BE2C (cell line): ENCODE measurements around the gene CHTOP. TPM values are rescaled to one million over a fixed set of nuclear protein-coding genes. Genes with fewer than 3 reads are reported as not detected.
"Not testable (repeated sequence)": the region's sequence is repeated elsewhere in the genome, so short reads cannot be mapped to it uniquely, and the experiment has no call there.

Experiments
- DNase-seq: peaks from one replicate; pipeline ENCODE4 v3.0.0-alpha.2; 2020
- H3K27me3 ChIP-seq: fragments of 250-450 bp; sonication (Bioruptor Pico); 2 replicates; pipeline ENCODE4 v1.5.1; 2020; ENCODE audit warnings: mild to moderate bottlenecking
- H3K36me3 ChIP-seq: fragments of 250-450 bp; sonication (Bioruptor Pico); 2 replicates; pipeline ENCODE4 v1.5.1; 2020; ENCODE audit warnings: mild to moderate bottlenecking
- H3K4me1 ChIP-seq: fragments of 250-450 bp; sonication (Bioruptor Pico); 2 replicates; pipeline ENCODE4 v1.5.1; 2020
- H3K4me3 ChIP-seq: 2 replicates; pipeline ENCODE4 v1.5.1; 2011; ENCODE audit warnings: low read depth, low read length
- H3K9me3 ChIP-seq: fragments of 250-450 bp; sonication (Bioruptor Pico); 2 replicates; pipeline ENCODE4 v1.5.1; 2020
- CTCF ChIP-seq: IDR thresholded peaks from 2 replicates; pipeline ENCODE4 v1.5.1; 2012; ENCODE audit warnings: mild to moderate bottlenecking, low read depth, low read length
- polyA plus RNA-seq: library from polyadenylated mRNA; unstranded; fragments of >200 nt; gene quantifications from one replicate; pipeline ENCODE4 v1.2.1, GENCODE V29; 2012; ENCODE audit warnings: low read depth, missing spikeins; ENCODE audit not compliant: insufficient read length, insufficient read depth

CHTOP gene
- polyA plus RNA-seq = 244 TPM

- TF ChIP-seq CTCF = no peak
- DNase-seq = peak; percentile 97
- Histone ChIP-seq H3K4me3 (peak within 1 kb of the TSS; percentile 94), H3K27me3 (no peaks in the 10 kb centered on the region), H3K9me3 (no peaks in the 10 kb centered on the region), H3K4me1 (no peaks in the 10 kb centered on the region; the same call in 1 of the 2 replicates), H3K36me3 (peaks cover 42% of the 10 kb centered on the region)
Observed at GRCh38 chr1:153633754-153634665, at the start of gene CHTOP. CHTOP (plus strand) TSS chr1:153634066; CDS start chr1:153636589, 2,523 bp downstream.

- Histone ChIP-seq H3K27me3 (no peaks in the 10 kb centered on the region), H3K9me3 (no peaks in the 10 kb centered on the region), H3K4me3 (no peak overlapping the region), H3K36me3 (no peaks in the 10 kb centered on the region), H3K4me1 (peaks cover 6% of the 10 kb centered on the region; the same call in 1 of the 2 replicates)
- TF ChIP-seq CTCF = no peak
- DNase-seq = no peak
Observed at GRCh38 chr1:153585006-153585405, 48.9 kb upstream of the CHTOP start.

- Histone ChIP-seq H3K9me3 (no peaks in the 10 kb centered on the region), H3K4me3 (no peak overlapping the region), H3K4me1 (peaks cover 6% of the 10 kb centered on the region; the same call in 1 of the 2 replicates), H3K36me3 (no peaks in the 10 kb centered on the region), H3K27me3 (no peaks in the 10 kb centered on the region)
- DNase-seq = no peak
- TF ChIP-seq CTCF = no peak
Observed at GRCh38 chr1:153586347-153586746, 47.5 kb upstream of the CHTOP start.

- peak; percentile 45 for DNase-seq
- H3K4me1 ChIP-seq = peaks cover 6% of the 10 kb centered on the region; the same call in 1 of the 2 replicates
- H3K4me3 ChIP-seq = no peak overlapping the region
- H3K27me3 ChIP-seq = no peaks in the 10 kb centered on the region
- TF ChIP-seq CTCF = no peak
- H3K9me3 ChIP-seq = no peaks in the 10 kb centered on the region
- no peaks in the 10 kb centered on the region for H3K36me3 ChIP-seq
Observed at GRCh38 chr1:153587314-153587713, 46.6 kb upstream of the CHTOP start.

- H3K9me3 ChIP-seq, DNase-seq: not testable (repeated sequence)
Observed at GRCh38 chr1:153588033-153588432, 45.8 kb upstream of the CHTOP start.

GRCh38 chr1:153588482-153588881 is 45.4 kb upstream of the CHTOP start:
- no peaks in the 10 kb centered on the region for H3K9me3 ChIP-seq
- H3K4me1 ChIP-seq = peaks cover 6% of the 10 kb centered on the region; the same call in 1 of the 2 replicates
- no peak for DNase-seq
- no peaks in the 10 kb centered on the region for H3K36me3 ChIP-seq
- H3K27me3 ChIP-seq = no peaks in the 10 kb centered on the region
- no peak overlapping the region for H3K4me3 ChIP-seq
- TF ChIP-seq CTCF = no peak

More at GRCh38 chr1:153588033-153588432, 45.8 kb upstream of the CHTOP start:
- H3K4me1 ChIP-seq, H3K36me3 ChIP-seq, H3K4me3 ChIP-seq, H3K27me3 ChIP-seq: not testable (repeated sequence)
